Measurements from ENCODE around the gene NMRAL1. TPM values are rescaled to one million over a fixed set of nuclear protein-coding genes. Genes with fewer than 3 reads are reported as not detected.

NMRAL1 gene
- total RNA-seq = 73.4 and 107 TPM in 2 replicates

GRCh38 chr16:4474192-4474961 lies at the start of gene NMRAL1:
Gene NMRAL1, minus strand, starts transcription at chr16:4474625. Its CDS starts 493 bp downstream, at chr16:4474132.

GRCh38 chr16:4475880-4476788 lies 1.7 kb upstream of the NMRAL1 start, which contains the start of gene HMOX2:
Gene HMOX2, plus strand, starts transcription at chr16:4476398. Its CDS starts 29,127 bp downstream, at chr16:4505525.

GRCh38 chr16:4425378-4426020 lies 48.9 kb downstream of the NMRAL1 start, which contains the start of gene DNAJA3:
Gene DNAJA3, plus strand, starts transcription at chr16:4425868. Its CDS starts 14 bp downstream, at chr16:4425882.

GRCh38 chr16:4416200-4417032 lies 58.0 kb downstream of the NMRAL1 start, which contains the start of gene CORO7:
Gene CORO7, minus strand, starts transcription at chr16:4416596. Its CDS starts 78 bp downstream, at chr16:4416518.

Other genes with a start within 250 kb of the NMRAL1 start
- not detected in 2 replicates for gene SRL, start 232.5 kb downstream of the NMRAL1 start, total RNA-seq
- 8.0 and 14.2 TPM in 2 replicates for gene TFAP4, start 201.6 kb downstream of the NMRAL1 start, total RNA-seq
- gene GLIS2, start 158.6 kb downstream of the NMRAL1 start, total RNA-seq = 1.0 and 2.1 TPM in 2 replicates
- gene PAM16, start 123.3 kb downstream of the NMRAL1 start, total RNA-seq = 67.8 and 97.0 TPM in 2 replicates
- 7.8 and 12.6 TPM in 2 replicates for gene VASN, start 102.8 kb downstream of the NMRAL1 start, total RNA-seq
- gene CORO7, start 58.0 kb downstream of the NMRAL1 start, total RNA-seq = 12.3 and 20.2 TPM in 2 replicates
- 53.5 and 69.5 TPM in 2 replicates for gene DNAJA3, start 48.8 kb downstream of the NMRAL1 start, total RNA-seq
- 107 and 162 TPM in 2 replicates for gene HMOX2, start 1.8 kb upstream of the NMRAL1 start, total RNA-seq
- gene CDIP1, start 64.1 kb upstream of the NMRAL1 start, total RNA-seq = 38.1 and 39.1 TPM in 2 replicates
- not detected in 2 replicates for gene C16orf96, start 81.7 kb upstream of the NMRAL1 start, total RNA-seq
- gene UBALD1, start 140.3 kb upstream of the NMRAL1 start, total RNA-seq = 10.9 and 11.0 TPM in 2 replicates
- 15.9 and 17.5 TPM in 2 replicates for gene MGRN1, start 150.2 kb upstream of the NMRAL1 start, total RNA-seq
- gene NUDT16L1, start 218.9 kb upstream of the NMRAL1 start, total RNA-seq = 28.0 and 37.7 TPM in 2 replicates